GM12878 (cell line): ENCODE results near the gene MUL1. TPM values are rescaled to one million over a fixed set of nuclear protein-coding genes. Genes with fewer than 3 reads are reported as not detected.

Experiments used
- ATAC-seq: fragments of 200-7000 bp; cut with Tn5 transposase; 3 replicates; pipeline ENCODE4 v1.9.1; 2020; ENCODE audit warnings: mild to moderate bottlenecking, moderate library complexity
- BruUV-seq: library from RNA; stranded (reverse); fragments of 400-500 nt; replicated peaks from 2 replicates; lab custom pipeline; 2021; lab: Mats Ljungman, UMichigan
- CTCF ChIA-PET: fragments of 300-600 bp; sonication (Branson Sonifier 250); formaldehyde crosslinking; extraction: SDS; loops from one replicate; lab custom pipeline; 2021; ENCODE audit warnings: inconsistent platforms; lab: Yijun Ruan, JAX
- POLR2A ChIA-PET: fragments of 350-600 bp; formaldehyde crosslinking; extraction: SDS; loops from one replicate; lab custom pipeline; 2021; ENCODE audit warnings: inconsistent platforms; lab: Charles Lee
- RAD21 ChIA-PET: fragments of 300-600 bp; sonication (Branson Sonifier 250); formaldehyde crosslinking; loops from one replicate; lab custom pipeline; 2023; ENCODE audit warnings: antibody characterized with exemption; ENCODE audit not compliant: unreplicated experiment; lab: Charles Lee
- SMC1A ChIA-PET: fragments of 300-600 bp; sonication (Branson Sonifier 250); formaldehyde crosslinking; loops from one replicate; lab custom pipeline; 2023; ENCODE audit not compliant: unreplicated experiment, uncharacterized antibody; lab: Charles Lee
- DNase-seq: peaks from one replicate; pipeline ENCODE4 v3.0.0-alpha.2; 2011; ENCODE audit warnings: low read depth, low spot score
- FAIRE-seq: peaks from 3 replicates; lab custom pipeline; 2011; peaks lifted over from hg19 to GRCh38; lab: Jason Lieb, UNC
- H2AFZ ChIP-seq: 2 replicates; pipeline ENCODE4 v1.6.0; 2011; ENCODE audit warnings: low read depth, low read length, control low read depth; ENCODE audit not compliant: control insufficient read depth
- H3K27ac ChIP-seq: 2 replicates; pipeline ENCODE4 v1.5.1; 2011; ENCODE audit warnings: control low read depth; ENCODE audit not compliant: control insufficient read depth, insufficient read depth
- H3K27me3 ChIP-seq, 2 experiments: replicated peaks in 1 of 2; 2 replicates each; pipeline versions ENCODE4 v1.6.0 to v1.6.1; 2011; ENCODE audit warnings: low read length in 1 of 2; ENCODE audit not compliant: control insufficient read depth in 2 of 2, insufficient read depth in 2 of 2
- H3K36me3 ChIP-seq, 2 experiments: 2 replicates each; pipeline ENCODE4 v1.5.1; 2011; ENCODE audit warnings: low read length in 1 of 2; ENCODE audit not compliant: control insufficient read depth in 2 of 2, insufficient read depth in 2 of 2
- H3K4me1 ChIP-seq: 2 replicates; pipeline ENCODE4 v1.6.1; 2011; ENCODE audit warnings: mild to moderate bottlenecking, low read length, moderate library complexity, mixed read lengths; ENCODE audit not compliant: control insufficient read depth, insufficient read depth
- H3K4me2 ChIP-seq: 2 replicates; pipeline ENCODE4 v1.6.0; 2011; ENCODE audit warnings: control low read depth; ENCODE audit not compliant: control insufficient read depth, insufficient read depth
- H3K4me3 ChIP-seq: fragments of 200-600 bp; sonication (generic); 2 replicates; pipeline ENCODE4 v1.5.1; 2016
- H3K79me2 ChIP-seq: 2 replicates; pipeline ENCODE4 v1.6.0; 2011; ENCODE audit warnings: low read length; ENCODE audit not compliant: control insufficient read depth, insufficient read depth
- H3K9ac ChIP-seq: 2 replicates; pipeline ENCODE4 v1.8.0; 2011; ENCODE audit warnings: low read length, control low read depth, mixed read lengths; ENCODE audit not compliant: control insufficient read depth, insufficient read depth
- H3K9me3 ChIP-seq: replicated peaks from 3 replicates; pipeline ENCODE4 v1.5.1; 2011; ENCODE audit warnings: mild to moderate bottlenecking, low read length; ENCODE audit not compliant: control insufficient read depth, insufficient read depth
- H4K20me1 ChIP-seq: 2 replicates; pipeline ENCODE4 v1.6.0; 2011; ENCODE audit not compliant: control insufficient read depth, insufficient read depth
- ETV6 ChIP-seq, 2 experiments: fragments of 450-650 bp in 1 of 2; IDR thresholded peaks in 1 of 2; conservative IDR thresholded peaks in 1 of 2; 2 replicates each; pipeline ENCODE4 v1.6.1; 2014; ENCODE audit warnings: antibody characterized with exemption in 1 of 2, borderline replicate concordance in 1 of 2, low read depth in 1 of 2, mild to moderate bottlenecking in 1 of 2, moderate library complexity in 1 of 2
- HCFC1 ChIP-seq: fragments of 150-350 bp; IDR thresholded peaks from 2 replicates; pipeline ENCODE4 v1.6.1; 2014; ENCODE audit warnings: low read length
- RAD51 ChIP-seq: fragments of 450-650 bp; IDR thresholded peaks from 2 replicates; pipeline ENCODE4 v1.6.1; 2016; ENCODE audit warnings: moderate library complexity, mild to moderate bottlenecking, inconsistent platforms
- SIX5 ChIP-seq: IDR thresholded peaks from 2 replicates; pipeline ENCODE4 v1.6.1; 2011; ENCODE audit warnings: mild to moderate bottlenecking, low read depth, low read length, moderate library complexity; ENCODE audit not compliant: severe bottlenecking
- SUZ12 ChIP-seq: fragments of 200-600 bp; sonication (generic); IDR thresholded peaks from one replicate; pipeline ENCODE4 v1.6.1; 2018; ENCODE audit warnings: antibody characterized with exemption, mild to moderate bottlenecking; ENCODE audit not compliant: unreplicated experiment
- TCF12 ChIP-seq: IDR thresholded peaks from 2 replicates; pipeline ENCODE4 v1.6.1; 2011; ENCODE audit warnings: low read depth, mild to moderate bottlenecking, low read length
- WGBS: methylation state at CpG from one replicate; pipeline ENCODE4 v1.1.6; 2016; ENCODE audit warnings: low lambda C conversion rate; ENCODE audit not compliant: insufficient replicate concordance, insufficient coverage; ENCODE audit errors: missing lambda C conversion rate; 5-methylcytosine and 5-hydroxymethylcytosine counted together
- in situ Hi-C: fragments of 300-500 bp; cut with MboI; formaldehyde crosslinking; loops from 9 replicates; pipeline ENCODE4 v1.14.3; 2018; ENCODE audit warnings: mixed read lengths
- intact Hi-C: fragments of 100-400 bp; cut with micrococcal nuclease; formaldehyde crosslinking; loops from one replicate; pipeline ENCODE4 v1.14.2; 2022; ENCODE audit not compliant: unreplicated experiment
- polyA plus RNA-seq, 11 experiments: library from polyadenylated mRNA; depleted of rRNA in 4 of 11; unstranded in 6 of 11; stranded (reverse) in 5 of 11; fragments of >200 nt; fragmentation: Nextera tagmentation in 4 of 11; fragmentation: Illumina TruSeq in 1 of 11; extraction: Ambion mirVana in 4 of 11; extraction: Trizol in 1 of 11; gene quantifications; 1 replicate in 1 of 11; 2 replicates in 10 of 11; pipeline versions ENCODE4 v1.2.1 to v1.2.3, GENCODE V29; 2011 to 2016; ENCODE audit warnings: inconsistent platforms in 2 of 11, missing spikeins in 2 of 11, low read depth in 1 of 11
- total RNA-seq, 4 experiments: library from RNA; depleted of rRNA in 3 of 4; stranded (reverse); fragments of >200 nt in 3 of 4; fragmentation: Illumina TruSeq in 1 of 4; extraction: Trizol in 1 of 4; gene quantifications; 2 replicates each; pipeline versions ENCODE4 v1.2.1 to v1.2.3, GENCODE V29; 2013 to 2021
- TF ChIP-seq, protein P1 (sequence below): fragments of 450-650 bp; IDR thresholded peaks from 2 replicates; pipeline ENCODE4 v1.6.1; 2017; ENCODE audit warnings: mild to moderate bottlenecking, low read depth, inconsistent platforms; ENCODE audit not compliant: poor library complexity, severe bottlenecking
- TF ChIP-seq, protein P2 (sequence below): fragments of 450-650 bp; IDR thresholded peaks from 2 replicates; pipeline ENCODE4 v1.6.1; 2018; ENCODE audit warnings: borderline replicate concordance, mild to moderate bottlenecking; ENCODE audit not compliant: partially characterized antibody
- TF ChIP-seq, protein P3 (sequence below): IDR thresholded peaks from 2 replicates; pipeline ENCODE4 v1.6.1; 2012; ENCODE audit warnings: low read depth, low read length, improper control_type of control experiment

The MUL1 gene
- total and polyA plus RNA-seq, 10 of the 15 experiments (the other 5 are each of a cell fraction or from before 2014, with no cell fraction given), result 4.9 to 27.0 (median 15.5) TPM

DNA sequence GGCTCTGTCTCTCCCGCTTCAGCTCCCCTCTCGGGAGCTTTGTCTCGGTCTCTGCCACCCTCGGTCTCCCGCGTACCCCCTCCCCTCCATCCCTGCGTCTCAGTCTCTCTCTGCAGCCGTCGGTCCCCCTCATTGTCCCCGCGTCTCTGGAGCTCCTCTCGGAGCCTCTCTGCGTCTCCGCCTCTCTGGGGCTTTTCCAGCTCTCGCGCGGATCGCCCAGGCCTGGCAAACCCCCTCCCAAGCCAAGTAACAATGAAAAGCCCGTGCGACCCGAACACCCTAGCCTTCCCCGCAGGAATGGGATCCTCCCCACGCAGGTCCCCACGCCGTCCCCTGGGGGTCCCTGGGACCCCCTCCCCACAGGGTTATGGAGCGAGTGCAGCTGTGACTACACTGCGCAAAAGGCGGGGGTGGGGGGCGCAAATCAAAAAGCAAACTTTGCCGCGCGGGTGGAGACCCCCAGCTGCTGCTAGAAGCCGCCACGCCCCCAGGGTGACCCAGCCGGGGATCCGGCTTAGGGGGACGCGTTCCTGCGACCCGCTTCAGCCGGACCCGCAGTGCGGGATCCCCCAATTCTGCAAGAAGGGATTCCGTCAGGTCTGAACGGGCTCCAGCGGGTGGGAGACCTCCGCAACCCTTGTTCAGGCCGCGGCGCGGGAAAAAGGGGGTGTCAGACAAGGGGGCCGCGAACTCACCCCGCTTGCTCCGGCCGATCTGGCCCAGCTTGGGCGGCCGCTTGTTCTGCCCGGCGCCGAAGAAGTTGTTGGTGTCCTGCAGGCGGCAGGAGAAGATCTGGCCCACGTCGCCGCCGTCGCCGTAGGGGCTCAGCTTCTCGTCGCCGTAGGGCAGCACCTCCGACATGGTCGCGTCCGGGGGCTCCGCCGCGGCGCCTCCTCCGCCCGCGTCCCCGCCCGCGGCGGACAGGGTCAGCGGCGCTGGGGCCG lies 23.2 kb downstream of the MUL1 start:
- Histone ChIP-seq H3K27ac (no peak overlapping the region), H3K4me1 (no peaks in the 10 kb centered on the region), H3K4me3 (no peak overlapping the region), H3K9ac (no peak overlapping the region), H3K36me3 (no peaks in the 10 kb centered on the region), H2AFZ (no peak overlapping the region), H3K9me3 (no peaks in the 10 kb centered on the region), H3K79me2 (no peaks in the 10 kb centered on the region), H3K27me3 (peaks cover 8 to 26% of the 10 kb centered on the region in 2 experiments), H3K4me2 (no peak overlapping the region), H4K20me1 (no peaks in the 10 kb centered on the region)
- ATAC-seq (no peak), DNase-seq (no peak), FAIRE-seq (no peak)
- BruUV-seq, result no TSS peak
- WGBS, result 25% methylated on average over 72 of the region's 89 CpGs
- TF ChIP-seq SUZ12, result peak; percentile 82
- TF ChIP-seq HCFC1, result no peak
- TF ChIP-seq, protein P1, sequence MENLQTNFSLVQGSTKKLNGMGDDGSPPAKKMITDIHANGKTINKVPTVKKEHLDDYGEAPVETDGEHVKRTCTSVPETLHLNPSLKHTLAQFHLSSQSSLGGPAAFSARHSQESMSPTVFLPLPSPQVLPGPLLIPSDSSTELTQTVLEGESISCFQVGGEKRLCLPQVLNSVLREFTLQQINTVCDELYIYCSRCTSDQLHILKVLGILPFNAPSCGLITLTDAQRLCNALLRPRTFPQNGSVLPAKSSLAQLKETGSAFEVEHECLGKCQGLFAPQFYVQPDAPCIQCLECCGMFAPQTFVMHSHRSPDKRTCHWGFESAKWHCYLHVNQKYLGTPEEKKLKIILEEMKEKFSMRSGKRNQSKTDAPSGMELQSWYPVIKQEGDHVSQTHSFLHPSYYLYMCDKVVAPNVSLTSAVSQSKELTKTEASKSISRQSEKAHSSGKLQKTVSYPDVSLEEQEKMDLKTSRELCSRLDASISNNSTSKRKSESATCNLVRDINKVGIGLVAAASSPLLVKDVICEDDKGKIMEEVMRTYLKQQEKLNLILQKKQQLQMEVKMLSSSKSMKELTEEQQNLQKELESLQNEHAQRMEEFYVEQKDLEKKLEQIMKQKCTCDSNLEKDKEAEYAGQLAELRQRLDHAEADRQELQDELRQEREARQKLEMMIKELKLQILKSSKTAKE, result no peak
- TF ChIP-seq, protein P2, sequence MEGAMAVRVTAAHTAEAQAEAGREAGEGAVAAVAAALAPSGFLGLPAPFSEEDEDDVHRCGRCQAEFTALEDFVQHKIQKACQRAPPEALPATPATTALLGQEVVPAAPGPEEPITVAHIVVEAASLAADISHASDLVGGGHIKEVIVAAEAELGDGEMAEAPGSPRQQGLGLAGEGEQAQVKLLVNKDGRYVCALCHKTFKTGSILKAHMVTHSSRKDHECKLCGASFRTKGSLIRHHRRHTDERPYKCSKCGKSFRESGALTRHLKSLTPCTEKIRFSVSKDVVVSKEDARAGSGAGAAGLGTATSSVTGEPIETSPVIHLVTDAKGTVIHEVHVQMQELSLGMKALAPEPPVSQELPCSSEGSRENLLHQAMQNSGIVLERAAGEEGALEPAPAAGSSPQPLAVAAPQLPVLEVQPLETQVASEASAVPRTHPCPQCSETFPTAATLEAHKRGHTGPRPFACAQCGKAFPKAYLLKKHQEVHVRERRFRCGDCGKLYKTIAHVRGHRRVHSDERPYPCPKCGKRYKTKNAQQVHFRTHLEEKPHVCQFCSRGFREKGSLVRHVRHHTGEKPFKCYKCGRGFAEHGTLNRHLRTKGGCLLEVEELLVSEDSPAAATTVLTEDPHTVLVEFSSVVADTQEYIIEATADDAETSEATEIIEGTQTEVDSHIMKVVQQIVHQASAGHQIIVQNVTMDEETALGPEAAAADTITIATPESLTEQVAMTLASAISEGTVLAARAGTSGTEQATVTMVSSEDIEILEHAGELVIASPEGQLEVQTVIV, result no peak
- TF ChIP-seq TCF12, result no peak
- no peak for TF ChIP-seq ETV6 (conservative IDR thresholded peaks at IDR 0.05 in 1 of 2, IDR thresholded peaks at IDR 0.05 in 1 of 2; ENCODE audit: borderline replicate concordance in 1 of 2, low read depth in 1 of 2)
- no peak for TF ChIP-seq RAD51
- TF ChIP-seq, protein P3, sequence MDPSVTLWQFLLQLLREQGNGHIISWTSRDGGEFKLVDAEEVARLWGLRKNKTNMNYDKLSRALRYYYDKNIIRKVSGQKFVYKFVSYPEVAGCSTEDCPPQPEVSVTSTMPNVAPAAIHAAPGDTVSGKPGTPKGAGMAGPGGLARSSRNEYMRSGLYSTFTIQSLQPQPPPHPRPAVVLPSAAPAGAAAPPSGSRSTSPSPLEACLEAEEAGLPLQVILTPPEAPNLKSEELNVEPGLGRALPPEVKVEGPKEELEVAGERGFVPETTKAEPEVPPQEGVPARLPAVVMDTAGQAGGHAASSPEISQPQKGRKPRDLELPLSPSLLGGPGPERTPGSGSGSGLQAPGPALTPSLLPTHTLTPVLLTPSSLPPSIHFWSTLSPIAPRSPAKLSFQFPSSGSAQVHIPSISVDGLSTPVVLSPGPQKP, result no peak
- no peak for TF ChIP-seq SIX5
- CTCF ChIA-PET, result no interaction called here
- in situ Hi-C loops (no loop called here), intact Hi-C loops (no loop called here)
- SMC1A ChIA-PET, result no interaction called here
- POLR2A ChIA-PET, result no interaction called here
- RAD21 ChIA-PET, result interaction anchor here (0.6 kb wide), 1 partner anchor 275 kb away, joined by 4 read pairs; no protein-coding TSS in a partner anchor
